SK-N-SH (cell line): ENCODE measurements around the gene BMPR1A. TPM values are rescaled to one million over a fixed set of nuclear protein-coding genes. Genes with fewer than 3 reads are reported as not detected.

Source experiments
- CTCF ChIA-PET: fragments of 300-600, 350-600 bp; formaldehyde crosslinking; extraction: SDS; loops from one replicate; lab custom pipeline; 2021; lab: Yijun Ruan, JAX
- POLR2A ChIA-PET: fragments of 350-600 bp; sonication (Branson Sonifier 250); formaldehyde crosslinking; extraction: SDS; loops from one replicate; lab custom pipeline; 2020; ENCODE audit warnings: antibody characterized with exemption, inconsistent platforms; lab: Yijun Ruan, JAX
- DNase-seq: peaks from one replicate; pipeline ENCODE4 v3.0.0; 2012
- H2AFZ ChIP-seq: fragments of 200-600 bp; sonication (generic); 2 replicates; pipeline ENCODE4 v1.8.1; 2016; ENCODE audit warnings: antibody characterized with exemption, mild to moderate bottlenecking, low read depth
- H3F3A ChIP-seq: fragments of 200-600 bp; sonication (generic); replicated peaks from 2 replicates; pipeline ENCODE3; 2016; ENCODE audit warnings: antibody characterized with exemption, mild to moderate bottlenecking; ENCODE audit not compliant: insufficient read depth
- H3K27ac ChIP-seq, 2 experiments: fragments of 200-500 bp in 1 of 2; fragments of 200-600 bp in 1 of 2; sonication (Bioruptor generic) in 1 of 2; sonication (generic), shearing (Covaris generic) in 1 of 2; 2 replicates each; pipeline versions ENCODE4 v1.5.1 to v1.6.1; 2014 to 2016; ENCODE audit warnings: low read depth in 2 of 2, inconsistent platforms in 1 of 2, low read length in 1 of 2, mild to moderate bottlenecking in 1 of 2, mixed read lengths in 1 of 2
- H3K27me3 ChIP-seq: fragments of 200-600 bp; sonication (generic), shearing (Covaris generic); 2 replicates; pipeline ENCODE4 v1.6.1; 2016; ENCODE audit warnings: mixed run types; ENCODE audit not compliant: insufficient read depth
- H3K36me3 ChIP-seq, 2 experiments: fragments of 200-500 bp in 1 of 2; fragments of 200-600 bp in 1 of 2; sonication (Bioruptor generic) in 1 of 2; sonication (generic) in 1 of 2; replicated peaks in 1 of 2; 2 replicates each; pipeline versions ENCODE3 to v1.5.1; 2014 to 2016; ENCODE audit warnings: low read length in 1 of 2, mild to moderate bottlenecking in 1 of 2; ENCODE audit not compliant: insufficient read depth in 2 of 2, control insufficient read depth in 1 of 2
- H3K4me1 ChIP-seq, 2 experiments: fragments of 200-500 bp in 1 of 2; fragments of 200-600 bp in 1 of 2; sonication (Bioruptor generic) in 1 of 2; sonication (generic), shearing (Covaris generic) in 1 of 2; 2 replicates each; pipeline versions ENCODE4 v1.5.1 to v1.6.1; 2014 to 2016; ENCODE audit warnings: low read depth in 1 of 2, low read length in 1 of 2, mixed run types in 1 of 2; ENCODE audit not compliant: insufficient read depth in 2 of 2, control insufficient read depth in 1 of 2
- H3K4me2 ChIP-seq: fragments of 200-600 bp; sonication (generic), shearing (Covaris generic); 2 replicates; pipeline ENCODE4 v1.6.1; 2017; ENCODE audit warnings: mixed run types
- H3K4me3 ChIP-seq, 2 experiments: fragments of 200-500 bp in 1 of 2; fragments of 200-600 bp in 1 of 2; sonication (Bioruptor generic) in 1 of 2; sonication (generic), shearing (Covaris generic) in 1 of 2; 2 replicates each; pipeline versions ENCODE4 v1.5.1 to v1.8.1; 2014 to 2016; ENCODE audit warnings: low read depth in 2 of 2, inconsistent platforms in 1 of 2, low read length in 1 of 2, mild to moderate bottlenecking in 1 of 2, mixed read lengths in 1 of 2, moderate library complexity in 1 of 2
- H3K79me2 ChIP-seq: fragments of 200-600 bp; sonication (generic); 2 replicates; pipeline ENCODE4 v1.8.1; 2017; ENCODE audit warnings: mild to moderate bottlenecking; ENCODE audit not compliant: insufficient read depth
- H3K9ac ChIP-seq: fragments of 200-600 bp; sonication (generic); 2 replicates; pipeline ENCODE4 v1.6.1; 2017; ENCODE audit warnings: mixed run types
- H3K9me2 ChIP-seq: fragments of 200-600 bp; sonication (generic); 2 replicates; pipeline ENCODE4 v1.6.1; 2017; ENCODE audit warnings: mixed run types
- H3K9me3 ChIP-seq: fragments of 200-600 bp; sonication (generic); 2 replicates; pipeline ENCODE4 v1.6.1; 2017; ENCODE audit warnings: mixed run types, mild to moderate bottlenecking, moderate library complexity
- H4K20me1 ChIP-seq: fragments of 200-600 bp; sonication (generic); 2 replicates; pipeline ENCODE4 v1.6.1; 2017; ENCODE audit warnings: mild to moderate bottlenecking, mixed run types; ENCODE audit not compliant: insufficient read depth
- CTCF ChIP-seq: fragments of 200-600 bp; sonication (generic); IDR thresholded peaks from 2 replicates; pipeline ENCODE4 v1.6.1; 2017; ENCODE audit warnings: antibody characterized with exemption, mild to moderate bottlenecking, moderate library complexity
- ELF1 ChIP-seq: IDR thresholded peaks from 2 replicates; pipeline ENCODE4 v1.4.0; 2012
- EZH2phosphoT487 ChIP-seq: fragments of 200-600 bp; sonication (generic); IDR thresholded peaks from 2 replicates; pipeline ENCODE4 v1.6.1; 2017; ENCODE audit warnings: low read depth, mixed run types, mild to moderate bottlenecking, antibody characterized with exemption, moderate library complexity, borderline replicate concordance
- FOXJ3 ChIP-seq: sonication (generic); formaldehyde crosslinking; IDR thresholded peaks from 2 replicates; pipeline ENCODE4 v1.5.1; 2020; ENCODE audit warnings: mild to moderate bottlenecking, missing genetic modification reagents
- FOXM1 ChIP-seq: IDR thresholded peaks from 2 replicates; pipeline ENCODE4 v1.4.0; 2012; ENCODE audit warnings: low read depth, mild to moderate bottlenecking
- GABPA ChIP-seq: IDR thresholded peaks from 2 replicates; pipeline ENCODE4 v1.4.0; 2012; ENCODE audit warnings: low read depth, mild to moderate bottlenecking
- MEF2A ChIP-seq: IDR thresholded peaks from 2 replicates; pipeline ENCODE4 v1.4.0; 2012; ENCODE audit warnings: low read depth, borderline replicate concordance
- NRF1 ChIP-seq: IDR thresholded peaks from 2 replicates; pipeline ENCODE4 v1.6.1; 2012; ENCODE audit warnings: low read depth, mild to moderate bottlenecking, low read length
- POLR2AphosphoS5 ChIP-seq: IDR thresholded peaks from 2 replicates; pipeline ENCODE4 v1.6.1; 2012; ENCODE audit warnings: low read depth, low read length
- RAD21 ChIP-seq: IDR thresholded peaks from 2 replicates; pipeline ENCODE4 v1.6.1; 2012; ENCODE audit warnings: mild to moderate bottlenecking, low read length
- REST ChIP-seq: IDR thresholded peaks from 2 replicates; pipeline ENCODE4 v1.6.1; 2012; ENCODE audit warnings: mild to moderate bottlenecking, low read depth, low read length, moderate library complexity
- RFX5 ChIP-seq: IDR thresholded peaks from 2 replicates; pipeline ENCODE4 v1.6.1; 2012; ENCODE audit warnings: mild to moderate bottlenecking, improper control_type of control experiment, low read length
- RXRA ChIP-seq: IDR thresholded peaks from 2 replicates; pipeline ENCODE4 v1.4.0; 2012; ENCODE audit warnings: low read depth, mild to moderate bottlenecking, borderline replicate concordance
- SIN3A ChIP-seq: IDR thresholded peaks from 2 replicates; pipeline ENCODE4 v1.6.1; 2012; ENCODE audit warnings: low read depth, mild to moderate bottlenecking, low read length, moderate library complexity, borderline replicate concordance
- YY1 ChIP-seq: IDR thresholded peaks from 2 replicates; pipeline ENCODE4 v1.4.0; 2012; ENCODE audit warnings: low read depth, mild to moderate bottlenecking
- WGBS: methylation state at CpG from one replicate; pipeline ENCODE4 v1.1.6; 2017; ENCODE audit warnings: low lambda C conversion rate; 5-methylcytosine and 5-hydroxymethylcytosine counted together
- polyA plus RNA-seq, 3 experiments: library from polyadenylated mRNA; depleted of rRNA; stranded (reverse); fragments of >200 nt; gene quantifications; 2 replicates each; pipeline ENCODE4 v1.2.3, GENCODE V29; 2012

The BMPR1A gene
- polyA plus RNA-seq, 1 of the 3 experiments (the other 2 are of a cell fraction): 12.7 TPM

GRCh38 chr10:86715156-86715795 is 41.1 kb upstream of the BMPR1A start:
- no peaks in the 10 kb centered on the region for H4K20me1 ChIP-seq
- peaks cover 10 to 11% of the 10 kb centered on the region in 2 experiments; a peak in 2 of 4 replicates for H3K4me1 ChIP-seq
- POLR2A ChIA-PET: interaction anchor here (0.7 to 1.8 kb wide), 2 partner anchors 41 to 49 kb away, joined by 3 to 7 read pairs; partner anchors contain the start of gene BMPR1A
- TF ChIP-seq FOXJ3 (CRISPR knock-in tag) (no peak), SIN3A (no peak), RFX5 (no peak), RXRA (no peak), MEF2A (no peak), ELF1 (no peak), CTCF (no peak), RAD21 (no peak), REST (no peak)
- no peak overlapping the region for H3K9ac ChIP-seq
- H3K9me3 ChIP-seq: no peaks in the 10 kb centered on the region
- no peak overlapping the region for H3K27ac ChIP-seq
- no peak overlapping the region for H3K4me3 ChIP-seq
- no peaks in the 10 kb centered on the region for H3K36me3 ChIP-seq
- CTCF ChIA-PET: interaction anchor here (1.0 to 2.1 kb wide), 3 partner anchors 14 to 28 kb away, joined by 3 to 6 read pairs (median 5); no protein-coding TSS in a partner anchor
- H2AFZ ChIP-seq: no peak overlapping the region
- H3K9me2 ChIP-seq: no peaks in the 10 kb centered on the region
- H3K79me2 ChIP-seq: no peaks in the 10 kb centered on the region; the same call in 1 of the 2 replicates
- H3F3A ChIP-seq: peaks cover 10% of the 10 kb centered on the region
- no peak for DNase-seq
- WGBS: 70% methylated on average over 6 of the region's 6 CpGs
- no peaks in the 10 kb centered on the region for H3K27me3 ChIP-seq
- H3K4me2 ChIP-seq: no peak overlapping the region

- H3K27me3 ChIP-seq: no peaks in the 10 kb centered on the region
- no peak overlapping the region for H2AFZ ChIP-seq
- no peaks in the 10 kb centered on the region for H3K9me2 ChIP-seq
- H3K36me3 ChIP-seq: no peaks in the 10 kb centered on the region
- POLR2A ChIA-PET: interaction anchor here (0.7 to 1.8 kb wide), 2 partner anchors 40 to 50 kb away, joined by 3 to 7 read pairs; partner anchors contain the start of gene BMPR1A
- DNase-seq: no peak
- H3F3A ChIP-seq: peaks cover 7% of the 10 kb centered on the region
- H3K4me3 ChIP-seq: no peak overlapping the region
- 81% methylated on average over 5 of the region's 5 CpGs for WGBS
- H3K4me1 ChIP-seq: peaks cover 7 to 9% of the 10 kb centered on the region in 2 experiments; a peak in 2 of 4 replicates
- CTCF ChIA-PET: interaction anchor here (1.5 to 2.1 kb wide), 3 partner anchors 22 to 184 kb away, joined by 5 to 6 read pairs (median 5); no protein-coding TSS in a partner anchor
- no peaks in the 10 kb centered on the region for H3K9me3 ChIP-seq
- H3K27ac ChIP-seq: no peak overlapping the region
- no peaks in the 10 kb centered on the region; the same call in 1 of the 2 replicates for H3K79me2 ChIP-seq
- no peaks in the 10 kb centered on the region for H4K20me1 ChIP-seq
- H3K9ac ChIP-seq: no peak overlapping the region
- no peak for TF ChIP-seq FOXJ3 (CRISPR knock-in tag)
- no peak for TF ChIP-seq SIN3A
- TF ChIP-seq MEF2A: no peak
- TF ChIP-seq NRF1: no peak
- TF ChIP-seq GABPA: no peak
- no peak for TF ChIP-seq FOXM1
- TF ChIP-seq RXRA: no peak
- no peak for TF ChIP-seq POLR2AphosphoS5
- TF ChIP-seq EZH2phosphoT487: no peak
- TF ChIP-seq ELF1: no peak
- TF ChIP-seq YY1: no peak
- TF ChIP-seq, all 33 proteins: peak for 0
- H3K4me2 ChIP-seq: no peak overlapping the region
These were observed 40.6 kb upstream of the BMPR1A start for GRCh38 chr10:86715836-86716235.
